CD14-positive monocyte (primary cell): Measurements from ENCODE around the gene ZNF606. TPM values are rescaled to one million over a fixed set of nuclear protein-coding genes. Genes with fewer than 3 reads are reported as not detected.

ENCODE experiments used
- DNase-seq, 3 donors: peaks; one replicate each; pipeline ENCODE4 v3.0.0-alpha.2; 2011 to 2022
- H2AFZ ChIP-seq: 2 replicates; pipeline ENCODE4 v1.6.0; 2012; ENCODE audit warnings: mild to moderate bottlenecking, low read depth, low read length, inconsistent platforms; ENCODE audit not compliant: insufficient read depth, poor library complexity, severe bottlenecking
- H3K27ac ChIP-seq, 2 donors: 1 replicate in 1 of 2; 2 replicates in 1 of 2; pipeline ENCODE4 v1.5.1; 2012 to 2013; ENCODE audit warnings: low read length in 2 of 2, control low read depth in 1 of 2, inconsistent platforms in 1 of 2, low read depth in 1 of 2, mild to moderate bottlenecking in 1 of 2
- H3K27me3 ChIP-seq, 2 donors: one replicate each; pipeline versions ENCODE4 v1.6.0 to v1.6.1; 2011 to 2013; ENCODE audit warnings: low read length in 2 of 2; ENCODE audit not compliant: control insufficient read depth in 2 of 2, insufficient read depth in 2 of 2
- H3K36me3 ChIP-seq, 2 donors: replicated peaks in 1 of 2; 1 replicate in 1 of 2; 2 replicates in 1 of 2; pipeline versions ENCODE4 v1.5.1 to v1.6.1; 2012 to 2013; ENCODE audit warnings: low read length in 2 of 2, control low read depth in 1 of 2, inconsistent platforms in 1 of 2, mild to moderate bottlenecking in 1 of 2; ENCODE audit not compliant: insufficient read depth in 2 of 2, control insufficient read depth in 1 of 2
- H3K4me1 ChIP-seq, 2 donors: 1 replicate in 1 of 2; 2 replicates in 1 of 2; pipeline versions ENCODE4 v1.5.1 to v1.6.1; 2012 to 2013; ENCODE audit warnings: low read length in 2 of 2, control low read depth in 1 of 2, inconsistent platforms in 1 of 2, mild to moderate bottlenecking in 1 of 2, moderate library complexity in 1 of 2; ENCODE audit not compliant: insufficient read depth in 2 of 2, control insufficient read depth in 1 of 2
- H3K4me2 ChIP-seq: replicated peaks from 2 replicates; pipeline ENCODE3; 2012; ENCODE audit warnings: low read length, moderate library complexity, mild to moderate bottlenecking; ENCODE audit not compliant: poor library complexity, severe bottlenecking; ENCODE audit errors: extremely low read depth
- H3K4me3 ChIP-seq, 3 experiments: fragments of 200-600 bp in 1 of 3; sonication (generic) in 1 of 3; replicated peaks in 1 of 3; 1 replicate in 2 of 3; 2 replicates in 1 of 3; pipeline ENCODE4 v1.5.1; 2011 to 2013; ENCODE audit warnings: low read length in 3 of 3, mild to moderate bottlenecking in 3 of 3, control low read depth in 2 of 3, low read depth in 2 of 3, inconsistent platforms in 1 of 3, moderate library complexity in 1 of 3
- H3K79me2 ChIP-seq: 2 replicates; pipeline ENCODE4 v1.6.0; 2012; ENCODE audit warnings: mild to moderate bottlenecking, control low read depth, inconsistent platforms, low read length, moderate library complexity; ENCODE audit not compliant: insufficient read depth
- H3K9ac ChIP-seq: 2 replicates; pipeline ENCODE4 v1.6.0; 2017; ENCODE audit warnings: low read length, mild to moderate bottlenecking; ENCODE audit not compliant: insufficient read depth, poor library complexity, severe bottlenecking
- H3K9me3 ChIP-seq, 2 donors: replicated peaks in 1 of 2; 1 replicate in 1 of 2; 2 replicates in 1 of 2; pipeline versions ENCODE4 v1.5.1 to v1.6.1; 2012 to 2013; ENCODE audit warnings: low read length in 2 of 2, control low read depth in 1 of 2; ENCODE audit not compliant: control insufficient read depth in 1 of 2, insufficient read depth in 1 of 2
- H4K20me1 ChIP-seq: 2 replicates; pipeline ENCODE4 v1.6.0; 2012; ENCODE audit warnings: mild to moderate bottlenecking, low read length, control low read depth, moderate library complexity; ENCODE audit not compliant: insufficient read depth
- H3K27ac Mint-ChIP-seq, 7 donors: one replicate each; pipeline ENCODE4 v1.8.0; 2020; ENCODE audit warnings: mild to moderate bottlenecking in 7 of 7, mixed read lengths in 7 of 7, moderate library complexity in 6 of 7, inconsistent platforms in 2 of 7
- H3K27me3 Mint-ChIP-seq, 3 donors: one replicate each; pipeline ENCODE4 v1.8.0; 2021 to 2022; ENCODE audit warnings: low read depth in 3 of 3, mild to moderate bottlenecking in 3 of 3, mixed read lengths in 3 of 3, moderate library complexity in 3 of 3, inconsistent platforms in 1 of 3
- H3K36me3 Mint-ChIP-seq, 2 donors: one replicate each; pipeline ENCODE4 v1.8.0; 2020; ENCODE audit warnings: mixed read lengths in 2 of 2, inconsistent platforms in 1 of 2, mild to moderate bottlenecking in 1 of 2
- H3K4me1 Mint-ChIP-seq: one replicate; pipeline ENCODE4 v1.8.0; 2020; ENCODE audit warnings: mild to moderate bottlenecking, mixed read lengths
- H3K4me3 Mint-ChIP-seq, 2 donors: one replicate each; pipeline ENCODE4 v1.8.0; 2020; ENCODE audit warnings: mild to moderate bottlenecking in 2 of 2, mixed read lengths in 2 of 2, moderate library complexity in 1 of 2
- H3K9me3 Mint-ChIP-seq, 7 donors: one replicate each; pipeline ENCODE4 v1.8.0; 2020 to 2022; ENCODE audit warnings: mixed read lengths in 7 of 7, mild to moderate bottlenecking in 6 of 7, moderate library complexity in 6 of 7, inconsistent platforms in 2 of 7
- CTCF ChIP-seq: fragments of 200-600 bp; IDR thresholded peaks from one replicate; pipeline ENCODE4 v1.8.0; 2022; ENCODE audit warnings: antibody characterized with exemption, mild to moderate bottlenecking
- WGBS: methylation state at CpG from one replicate; pipeline ENCODE4 v1.1.5; 2013; ENCODE audit warnings: missing lambda C conversion rate; ENCODE audit not compliant: insufficient coverage; 5-methylcytosine and 5-hydroxymethylcytosine counted together
- intact Hi-C, 2 donors: fragments of 100-400 bp; cut with micrococcal nuclease; formaldehyde crosslinking; loops; one replicate each; pipeline versions ENCODE4 v1.15.0 to v1.15.1; 2023
- polyA plus RNA-seq, 3 donors: library from polyadenylated mRNA; depleted of rRNA in 1 of 3; unstranded in 2 of 3; stranded (reverse) in 1 of 3; fragments of 300-500 nt in 2 of 3; fragments of >200 nt in 1 of 3; fragmentation: Illumina TruSeq in 2 of 3; gene quantifications; 1 replicate in 2 of 3; 2 replicates in 1 of 3; pipeline ENCODE4 v1.2.3, GENCODE V29; 2012 to 2021

ZNF606 gene
- polyA plus RNA-seq, 3 donors = 0.87 to 1.7 (median 1.2) TPM

- intact Hi-C loops = loop anchor here (10.0 kb wide), 3 partner anchors 178 to 298 kb away; partner anchors contain the start of genes ERVK3-1 (in 1 of the 2), ZNF274 (in 1 of the 2) and ZNF776 (in 1 of the 2)
- no peaks in the 10 kb centered on the region for H4K20me1 ChIP-seq
- H3K4me3 Mint-ChIP-seq = no peak overlapping the region
- TF ChIP-seq CTCF = no peak
- peaks cover 19 to 24% of the 10 kb centered on the region in 2 donors for H3K4me1 ChIP-seq
- no peak for DNase-seq
- H3K27me3 ChIP-seq = no peaks in the 10 kb centered on the region
- H3K4me1 Mint-ChIP-seq = peaks cover 31% of the 10 kb centered on the region
- H3K27ac ChIP-seq = no peak overlapping the region
- H3K9me3 ChIP-seq = peaks cover 76 to 85% of the 10 kb centered on the region in 2 donors
- no peak overlapping the region for H3K4me2 ChIP-seq
- no peak overlapping the region for H3K27ac Mint-ChIP-seq
- peak overlapping the region in 1 of 3 experiments; percentile 14 for H3K4me3 ChIP-seq
- peaks cover 10% of the 10 kb centered on the region for H3K79me2 ChIP-seq
- peaks cover 68 to 93% (median 88%) of the 10 kb centered on the region in 7 donors for H3K9me3 Mint-ChIP-seq
- H3K27me3 Mint-ChIP-seq = peaks cover 0 to 19% (median 11%) of the 10 kb centered on the region in 3 donors
- H3K9ac ChIP-seq = no peak overlapping the region
- no peak overlapping the region for H2AFZ ChIP-seq
- peaks cover 32 to 51% of the 10 kb centered on the region in 2 donors for H3K36me3 Mint-ChIP-seq
- H3K36me3 ChIP-seq = peaks cover 3 to 35% of the 10 kb centered on the region in 2 donors
- 100% methylated on average over 1 of the region's 1 CpG for WGBS
Measured at GRCh38 chr19:58007285-58007684, 4.7 kb upstream of the ZNF606 start.

GRCh38 chr19:58003174-58003828, 681 bp upstream of the ZNF606 start:
- peak overlapping the region; percentile 98 for H2AFZ ChIP-seq
- peaks cover 13 to 59% of the 10 kb centered on the region in 2 donors for H3K36me3 ChIP-seq
- peak overlapping the region; percentile 42 to 91 (median 89) for H3K4me3 ChIP-seq
- Mint-ChIP-seq H3K4me1 (peaks cover 33% of the 10 kb centered on the region), H3K27ac (peak overlapping the region in 6 of 7 donors; percentile 74 to 92 (median 84)), H3K9me3 (peaks cover 71 to 94% (median 90%) of the 10 kb centered on the region in 7 donors), H3K4me3 (peak overlapping the region; percentile 87 to 88), H3K36me3 (peaks cover 62 to 80% of the 10 kb centered on the region in 2 donors), H3K27me3 (peaks cover 0 to 5% (median 1%) of the 10 kb centered on the region in 3 donors)
- peaks cover 22 to 25% of the 10 kb centered on the region in 2 donors for H3K4me1 ChIP-seq
- H3K27ac ChIP-seq = peak overlapping the region; percentile 55 to 89
- no peaks in the 10 kb centered on the region for H4K20me1 ChIP-seq
- no peak for TF ChIP-seq CTCF
- 34% methylated on average over 20 of the region's 31 CpGs for WGBS
- intact Hi-C loops = loop anchor here (2.0 to 10.0 kb wide), 7 partner anchors 148 to 386 kb away; partner anchors contain the start of genes ZNF274 (in 2 of the 2), ERVK3-1 (in 1 of the 2), ZNF329 (in 1 of the 2) and ZNF776 (in 1 of the 2)
- peaks cover 23% of the 10 kb centered on the region for H3K79me2 ChIP-seq
- peak overlapping the region; percentile 74 for H3K4me2 ChIP-seq
- no peaks in the 10 kb centered on the region for H3K27me3 ChIP-seq
- DNase-seq = no peak
- peaks cover 76 to 85% of the 10 kb centered on the region in 2 donors for H3K9me3 ChIP-seq
- peak overlapping the region; percentile 95 for H3K9ac ChIP-seq
